H9 (cell line): ENCODE data around the gene GRWD1. TPM values are rescaled to one million over a fixed set of nuclear protein-coding genes. Genes with fewer than 3 reads are reported as not detected.

Experiments used
- DNase-seq: peaks from one replicate; pipeline ENCODE4 v3.0.0-alpha.2; 2017
- H2AFZ ChIP-seq: one replicate; pipeline ENCODE4 v1.6.1; 2013; ENCODE audit warnings: mild to moderate bottlenecking, low read length, control low read depth, moderate library complexity
- H2AK5ac ChIP-seq: 2 replicates; pipeline ENCODE4 v1.6.1; 2013; ENCODE audit warnings: low read length, control low read depth, mixed read lengths; ENCODE audit not compliant: insufficient read length
- H2BK120ac ChIP-seq: one replicate; pipeline ENCODE4 v1.6.1; 2013; ENCODE audit warnings: low read depth, mild to moderate bottlenecking, low read length, control low read depth, inconsistent platforms; ENCODE audit not compliant: poor library complexity, severe bottlenecking
- H2BK12ac ChIP-seq: 2 replicates; pipeline ENCODE4 v1.6.1; 2013; ENCODE audit warnings: low read length, control low read depth, mixed read lengths, low read depth; ENCODE audit not compliant: insufficient read length
- H2BK15ac ChIP-seq: 2 replicates; pipeline ENCODE4 v1.6.1; 2013; ENCODE audit warnings: low read depth, low read length, control low read depth
- H2BK20ac ChIP-seq: one replicate; pipeline ENCODE4 v1.6.1; 2013; ENCODE audit warnings: low read depth, mild to moderate bottlenecking, low read length, control low read depth, inconsistent platforms; ENCODE audit not compliant: poor library complexity, severe bottlenecking
- H2BK5ac ChIP-seq: 2 replicates; pipeline ENCODE4 v1.6.1; 2013; ENCODE audit warnings: low read length, control low read depth, mixed read lengths; ENCODE audit not compliant: insufficient read length
- H3K14ac ChIP-seq: 2 replicates; pipeline ENCODE4 v1.6.1; 2013; ENCODE audit warnings: low read length, control low read depth; ENCODE audit not compliant: insufficient read depth
- H3K18ac ChIP-seq: 2 replicates; pipeline ENCODE4 v1.6.1; 2013; ENCODE audit warnings: low read depth, mild to moderate bottlenecking, mixed read lengths, low read length, control low read depth; ENCODE audit not compliant: insufficient read length
- H3K23ac ChIP-seq: 2 replicates; pipeline ENCODE4 v1.6.1; 2013; ENCODE audit warnings: low read length, control low read depth, mixed read lengths, low read depth; ENCODE audit not compliant: insufficient read length
- H3K23me2 ChIP-seq: 2 replicates; pipeline ENCODE4 v1.6.1; 2013; ENCODE audit warnings: low read depth, mild to moderate bottlenecking, mixed read lengths, low read length, control low read depth; ENCODE audit not compliant: insufficient read length, poor library complexity, severe bottlenecking
- H3K27ac ChIP-seq: 2 replicates; pipeline ENCODE4 v1.5.1; 2013; ENCODE audit warnings: low read length, control low read depth, mixed read lengths, low read depth; ENCODE audit not compliant: insufficient read length
- H3K27me3 ChIP-seq: 2 replicates; pipeline ENCODE4 v1.6.1; 2013; ENCODE audit warnings: low read length, control low read depth, inconsistent platforms; ENCODE audit not compliant: insufficient read depth
- H3K4ac ChIP-seq: 2 replicates; pipeline ENCODE4 v1.6.1; 2013; ENCODE audit warnings: low read depth, mild to moderate bottlenecking, control low read depth, inconsistent platforms, low read length, moderate library complexity
- H3K4me1 ChIP-seq: 2 replicates; pipeline ENCODE4 v1.6.1; 2013; ENCODE audit warnings: low read length, control low read depth, inconsistent platforms; ENCODE audit not compliant: insufficient read depth
- H3K4me2 ChIP-seq: 2 replicates; pipeline ENCODE4 v1.6.1; 2013; ENCODE audit warnings: low read length, control low read depth, mixed read lengths; ENCODE audit not compliant: insufficient read length, insufficient read depth
- H3K56ac ChIP-seq: 2 replicates; pipeline ENCODE4 v1.6.1; 2013; ENCODE audit warnings: low read depth, mild to moderate bottlenecking, mixed read lengths, low read length, control low read depth; ENCODE audit not compliant: insufficient read length
- H3K79me1 ChIP-seq: 2 replicates; pipeline ENCODE4 v1.6.1; 2013; ENCODE audit warnings: low read depth, mild to moderate bottlenecking, moderate library complexity, low read length, control low read depth, inconsistent platforms; ENCODE audit not compliant: insufficient read depth, poor library complexity, severe bottlenecking
- H3K79me2 ChIP-seq: 2 replicates; pipeline ENCODE4 v1.6.1; 2013; ENCODE audit warnings: low read length, control low read depth, inconsistent platforms; ENCODE audit not compliant: insufficient read depth
- H3K9ac ChIP-seq: 2 replicates; pipeline ENCODE4 v1.6.1; 2013; ENCODE audit warnings: low read length, control low read depth, mixed read lengths; ENCODE audit not compliant: insufficient read length; ENCODE audit errors: extremely low read depth
- H3K9me3 ChIP-seq: one replicate; pipeline ENCODE4 v1.6.1; 2013; ENCODE audit warnings: low read depth, low read length, inconsistent platforms; ENCODE audit not compliant: control insufficient read depth
- H3T11ph ChIP-seq: one replicate; pipeline ENCODE4 v1.6.1; 2013; ENCODE audit warnings: mild to moderate bottlenecking, low read length, control low read depth, inconsistent platforms
- H4K20me1 ChIP-seq: one replicate; pipeline ENCODE4 v1.6.1; 2013; ENCODE audit not compliant: control insufficient read depth, insufficient read length, insufficient read depth
- H4K5ac ChIP-seq: 2 replicates; pipeline ENCODE4 v1.6.1; 2013; ENCODE audit warnings: low read depth, mild to moderate bottlenecking, mixed read lengths, low read length, control low read depth; ENCODE audit not compliant: insufficient read length
- H4K8ac ChIP-seq: replicated peaks from 2 replicates; pipeline ENCODE4 v1.6.1; 2013; ENCODE audit warnings: low read length, control low read depth, mixed read lengths, low read depth; ENCODE audit not compliant: insufficient read length
- H4K91ac ChIP-seq: 2 replicates; pipeline ENCODE4 v1.6.1; 2013; ENCODE audit warnings: low read depth, mild to moderate bottlenecking, moderate library complexity, mixed read lengths, low read length, control low read depth; ENCODE audit not compliant: insufficient read length
- H3K27ac Mint-ChIP-seq, 3 experiments: 2 replicates in 2 of 3; 3 replicates in 1 of 3; pipeline ENCODE4 v1.8.0; 2020 to 2021; ENCODE audit warnings: mixed read lengths in 3 of 3, mild to moderate bottlenecking in 1 of 3, moderate library complexity in 1 of 3
- H3K27me3 Mint-ChIP-seq: 2 replicates; pipeline ENCODE4 v1.8.0; 2021; ENCODE audit warnings: low read depth, mild to moderate bottlenecking, moderate library complexity, mixed read lengths
- H3K36me3 Mint-ChIP-seq, 3 experiments: 2 replicates in 2 of 3; 3 replicates in 1 of 3; pipeline ENCODE4 v1.8.0; 2020 to 2021; ENCODE audit warnings: low read depth in 3 of 3, mixed read lengths in 3 of 3; ENCODE audit not compliant: insufficient read depth in 1 of 3
- H3K4me1 Mint-ChIP-seq, 2 experiments: 2 replicates each; pipeline ENCODE4 v1.8.0; 2020; ENCODE audit warnings: mixed read lengths in 2 of 2
- H3K4me3 Mint-ChIP-seq, 2 experiments: 2 replicates in 1 of 2; 3 replicates in 1 of 2; pipeline ENCODE4 v1.8.0; 2020 to 2021; ENCODE audit warnings: mild to moderate bottlenecking in 2 of 2, mixed read lengths in 2 of 2, moderate library complexity in 1 of 2
- H3K9me3 Mint-ChIP-seq, 2 experiments: 2 replicates in 1 of 2; 3 replicates in 1 of 2; pipeline ENCODE4 v1.8.0; 2020; ENCODE audit warnings: mild to moderate bottlenecking in 2 of 2, mixed read lengths in 2 of 2, moderate library complexity in 1 of 2
- WGBS: extraction: QIAGEN DNeasy Blood & Tissue Kit; methylation state at CpG from one replicate; pipeline ENCODE4 v1.1.7; 2013; ENCODE audit warnings: missing lambda C conversion rate, low lambda C conversion rate, mixed read lengths; ENCODE audit not compliant: insufficient read length; ENCODE audit errors: extremely low coverage; 5-methylcytosine and 5-hydroxymethylcytosine counted together
- total RNA-seq: library from RNA; stranded (reverse); gene quantifications from 2 replicates; pipeline ENCODE4 v1.2.1, GENCODE V29; 2021
- TF ChIP-seq, protein P1 (sequence below): fragments of 200-600 bp; sonication (generic); conservative IDR thresholded peaks from 3 replicates; pipeline ENCODE4 v1.8.0; 2021; ENCODE audit warnings: antibody characterized with exemption, mild to moderate bottlenecking

GRWD1 gene
- total RNA-seq, 1 experiment from 2014 or later = 92.0 TPM

DNA sequence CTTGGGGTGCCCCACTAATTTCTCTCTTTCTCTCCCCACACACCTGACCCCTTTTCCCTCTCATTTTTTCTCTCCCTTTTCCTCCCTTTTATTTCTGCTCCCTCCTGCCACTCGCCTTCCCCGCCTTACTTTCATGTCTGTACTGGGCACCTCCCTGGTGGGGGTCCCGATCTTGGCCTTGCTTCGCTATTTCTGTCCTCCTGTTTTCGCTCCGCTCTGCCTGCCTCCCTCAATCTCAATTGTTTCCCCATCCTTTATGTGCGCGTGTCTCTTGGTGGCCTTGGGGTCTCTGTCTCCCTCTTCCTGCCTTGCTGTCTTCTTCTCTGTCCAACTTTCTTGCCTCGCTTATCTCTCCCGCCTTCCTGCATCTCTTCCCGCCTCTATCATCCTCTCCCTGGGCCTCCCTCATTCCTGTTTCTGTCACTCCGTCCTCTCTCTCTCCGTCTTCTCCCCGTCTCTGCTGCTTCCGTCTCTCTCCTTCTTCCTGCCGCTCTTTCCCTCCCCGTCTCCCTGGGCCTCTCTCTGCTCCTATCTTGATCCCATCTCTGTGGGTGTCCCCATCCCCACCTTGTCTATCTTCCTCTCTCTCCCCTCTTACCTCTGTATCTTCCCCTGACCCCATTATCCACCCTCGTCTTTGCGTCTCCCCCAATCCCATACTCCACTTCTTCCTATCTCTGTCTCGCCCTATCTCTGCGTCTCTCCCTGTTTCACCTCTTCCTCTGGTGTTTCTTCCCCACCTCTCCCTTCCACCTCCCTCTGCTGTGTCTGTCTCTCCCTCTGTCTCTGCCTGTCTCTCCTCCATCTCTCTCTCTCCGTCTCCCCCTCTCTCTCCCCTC is 48.3 kb upstream of the GRWD1 start:
- no peak overlapping the region for H3K27ac ChIP-seq

More for the DNA sequence above, 48.3 kb upstream of the GRWD1 start:
- Histone ChIP-seq H2BK15ac (no peak overlapping the region), H2BK5ac (no peak overlapping the region), H4K5ac (no peak overlapping the region), H3K23ac (no peak overlapping the region), H2AFZ (no peak overlapping the region), H4K20me1 (no peaks in the 10 kb centered on the region), H3K9me3 (no peaks in the 10 kb centered on the region), H3K9ac (peak overlapping the region; percentile 51), H3K79me2 (no peaks in the 10 kb centered on the region; the same call in 1 of the 2 replicates), H3K4me1 (peaks cover 8% of the 10 kb centered on the region; the same call in 1 of the 2 replicates), H3K4ac (no peak overlapping the region), H2BK120ac (no peak overlapping the region), H3K18ac (no peak overlapping the region), H2BK20ac (no peak overlapping the region), H3K14ac (peak overlapping the region; percentile 18), H2AK5ac (no peak overlapping the region), H4K8ac (no peak overlapping the region), H3K56ac (no peak overlapping the region), H2BK12ac (no peak overlapping the region), H3K4me2 (peak overlapping the region; percentile 98), H3T11ph (no peak overlapping the region), H4K91ac (no peak overlapping the region), H3K27me3 (peaks cover 8% of the 10 kb centered on the region; the same call in 1 of the 2 replicates), H3K79me1 (no peaks in the 10 kb centered on the region), H3K23me2 (peaks cover 20% of the 10 kb centered on the region)
- Mint-ChIP-seq H3K4me1 (peaks cover 54 to 81% of the 10 kb centered on the region in 2 experiments), H3K36me3 (no peaks in the 10 kb centered on the region; a peak in 1 of 7 replicates), H3K9me3 (no peaks in the 10 kb centered on the region; a peak in 1 of 5 replicates), H3K4me3 (peak overlapping the region; percentile 84 to 94), H3K27me3 (peaks cover 57% of the 10 kb centered on the region), H3K27ac (peak overlapping the region in 2 of 3 experiments; percentile 6 to 94; a peak in 2 of 7 replicates)
- WGBS = no CpG with 5 or more reads among the region's 22 CpGs
- TF ChIP-seq, protein P1, sequence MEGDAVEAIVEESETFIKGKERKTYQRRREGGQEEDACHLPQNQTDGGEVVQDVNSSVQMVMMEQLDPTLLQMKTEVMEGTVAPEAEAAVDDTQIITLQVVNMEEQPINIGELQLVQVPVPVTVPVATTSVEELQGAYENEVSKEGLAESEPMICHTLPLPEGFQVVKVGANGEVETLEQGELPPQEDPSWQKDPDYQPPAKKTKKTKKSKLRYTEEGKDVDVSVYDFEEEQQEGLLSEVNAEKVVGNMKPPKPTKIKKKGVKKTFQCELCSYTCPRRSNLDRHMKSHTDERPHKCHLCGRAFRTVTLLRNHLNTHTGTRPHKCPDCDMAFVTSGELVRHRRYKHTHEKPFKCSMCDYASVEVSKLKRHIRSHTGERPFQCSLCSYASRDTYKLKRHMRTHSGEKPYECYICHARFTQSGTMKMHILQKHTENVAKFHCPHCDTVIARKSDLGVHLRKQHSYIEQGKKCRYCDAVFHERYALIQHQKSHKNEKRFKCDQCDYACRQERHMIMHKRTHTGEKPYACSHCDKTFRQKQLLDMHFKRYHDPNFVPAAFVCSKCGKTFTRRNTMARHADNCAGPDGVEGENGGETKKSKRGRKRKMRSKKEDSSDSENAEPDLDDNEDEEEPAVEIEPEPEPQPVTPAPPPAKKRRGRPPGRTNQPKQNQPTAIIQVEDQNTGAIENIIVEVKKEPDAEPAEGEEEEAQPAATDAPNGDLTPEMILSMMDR = no peak
- DNase-seq = no peak
